PC-9 (cell line): ENCODE data around the gene IQGAP3.

Experiments used
- EZH2 ChIP-seq: fragments of 200-600 bp; sonication (generic); IDR thresholded peaks from 2 replicates; pipeline ENCODE4 v1.8.0; 2017; ENCODE audit warnings: antibody characterized with exemption, low read depth
- TF ChIP-seq, protein P1 (sequence below): fragments of 200-600 bp; sonication (generic); conservative IDR thresholded peaks from 2 replicates; pipeline ENCODE4 v1.6.1; 2017; ENCODE audit warnings: mixed run types, antibody characterized with exemption, mild to moderate bottlenecking, moderate library complexity

DNA sequence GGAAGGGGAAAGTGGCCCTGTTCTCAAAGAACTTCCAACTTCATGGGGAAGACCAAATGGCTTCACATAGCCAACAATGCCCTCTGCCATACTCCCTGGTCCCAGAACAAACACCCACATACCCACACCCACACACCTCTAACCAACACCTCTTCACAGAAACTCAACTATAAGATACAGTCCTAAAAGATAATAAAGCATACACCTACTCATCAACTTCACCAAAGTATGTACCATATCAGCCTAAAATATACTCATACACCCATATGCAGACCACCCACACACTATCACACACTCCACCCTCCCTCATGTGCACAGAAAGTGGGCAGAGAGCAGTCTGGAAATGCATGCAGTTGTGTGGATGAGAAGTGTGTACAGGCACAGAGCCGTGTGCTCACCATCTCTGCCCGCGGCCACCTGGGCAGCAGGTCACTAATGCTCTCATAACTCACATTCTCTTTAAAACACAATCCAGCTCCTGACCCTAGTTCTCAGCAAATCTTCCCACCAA is 27.7 kb downstream of the IQGAP3 start:
- TF ChIP-seq, protein P1, sequence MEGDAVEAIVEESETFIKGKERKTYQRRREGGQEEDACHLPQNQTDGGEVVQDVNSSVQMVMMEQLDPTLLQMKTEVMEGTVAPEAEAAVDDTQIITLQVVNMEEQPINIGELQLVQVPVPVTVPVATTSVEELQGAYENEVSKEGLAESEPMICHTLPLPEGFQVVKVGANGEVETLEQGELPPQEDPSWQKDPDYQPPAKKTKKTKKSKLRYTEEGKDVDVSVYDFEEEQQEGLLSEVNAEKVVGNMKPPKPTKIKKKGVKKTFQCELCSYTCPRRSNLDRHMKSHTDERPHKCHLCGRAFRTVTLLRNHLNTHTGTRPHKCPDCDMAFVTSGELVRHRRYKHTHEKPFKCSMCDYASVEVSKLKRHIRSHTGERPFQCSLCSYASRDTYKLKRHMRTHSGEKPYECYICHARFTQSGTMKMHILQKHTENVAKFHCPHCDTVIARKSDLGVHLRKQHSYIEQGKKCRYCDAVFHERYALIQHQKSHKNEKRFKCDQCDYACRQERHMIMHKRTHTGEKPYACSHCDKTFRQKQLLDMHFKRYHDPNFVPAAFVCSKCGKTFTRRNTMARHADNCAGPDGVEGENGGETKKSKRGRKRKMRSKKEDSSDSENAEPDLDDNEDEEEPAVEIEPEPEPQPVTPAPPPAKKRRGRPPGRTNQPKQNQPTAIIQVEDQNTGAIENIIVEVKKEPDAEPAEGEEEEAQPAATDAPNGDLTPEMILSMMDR = no peak
- no peak for TF ChIP-seq EZH2
